Spleen (tissue), 11 donors: Measurements from ENCODE around the gene ASF1A. TPM values are rescaled to one million over a fixed set of nuclear protein-coding genes. Genes with fewer than 3 reads are reported as not detected.

Experiments used
- DNase-seq: peaks from one replicate; pipeline ENCODE4 v3.0.0-alpha.2; 2020
- H3K27ac ChIP-seq, 8 donors: fragments of 200-600 bp; sonication (generic) in 7 of 8; 1 replicate in 4 of 8; 2 replicates in 4 of 8; pipeline versions ENCODE4 v1.5.0 to v1.8.0; 2016 to 2021; ENCODE audit warnings: inconsistent platforms in 4 of 8, mild to moderate bottlenecking in 4 of 8, moderate library complexity in 1 of 8
- H3K27me3 ChIP-seq, 7 donors: fragments of 200-600 bp; sonication (generic) in 6 of 7; replicated peaks in 1 of 7; 1 replicate in 4 of 7; 2 replicates in 3 of 7; pipeline versions ENCODE4 v1.5.0 to v1.8.0; 2016 to 2021; ENCODE audit warnings: inconsistent platforms in 3 of 7, mild to moderate bottlenecking in 1 of 7
- H3K36me3 ChIP-seq, 6 donors: fragments of 200-600 bp; sonication (generic) in 5 of 6; 1 replicate in 4 of 6; 2 replicates in 2 of 6; pipeline versions ENCODE4 v1.5.0 to v1.8.0; 2016 to 2021; ENCODE audit warnings: inconsistent platforms in 2 of 6
- H3K4me1 ChIP-seq, 6 donors: fragments of 200-600 bp; sonication (generic) in 5 of 6; 1 replicate in 3 of 6; 2 replicates in 3 of 6; pipeline versions ENCODE4 v1.5.0 to v1.8.0; 2016 to 2021; ENCODE audit warnings: inconsistent platforms in 3 of 6
- H3K4me3 ChIP-seq, 8 donors: fragments of 200-600 bp; sonication (generic) in 7 of 8; 1 replicate in 4 of 8; 2 replicates in 4 of 8; pipeline versions ENCODE4 v1.5.0 to v1.8.0; 2016 to 2021; ENCODE audit warnings: inconsistent platforms in 4 of 8, mild to moderate bottlenecking in 4 of 8, moderate library complexity in 2 of 8
- H3K9me3 ChIP-seq, 8 donors: fragments of 200-600 bp; sonication (generic) in 7 of 8; 1 replicate in 4 of 8; 2 replicates in 4 of 8; pipeline versions ENCODE4 v1.5.0 to v1.8.0; 2016 to 2021; ENCODE audit warnings: inconsistent platforms in 4 of 8
- CTCF ChIP-seq, 11 experiments: fragments of 200-600 bp in 7 of 11; fragments of 450-650 bp in 4 of 11; sonication (generic) in 4 of 11; IDR thresholded peaks in 8 of 11; conservative IDR thresholded peaks in 3 of 11; 1 replicate in 7 of 11; 2 replicates in 4 of 11; pipeline versions ENCODE4 v1.4.0 to v1.8.0; 2016 to 2021; ENCODE audit warnings: antibody characterized with exemption in 11 of 11, inconsistent platforms in 4 of 11, mild to moderate bottlenecking in 1 of 11
- POLR2A ChIP-seq, 3 donors: fragments of 450-650 bp; IDR thresholded peaks; one replicate each; pipeline ENCODE4 v1.5.1; 2017; ENCODE audit warnings: antibody characterized with exemption in 3 of 3, mild to moderate bottlenecking in 1 of 3
- POLR2AphosphoS5 ChIP-seq, 3 donors: sonication (generic); formaldehyde crosslinking; IDR thresholded peaks; one replicate each; pipeline ENCODE4 v1.5.1; 2017; ENCODE audit warnings: antibody characterized with exemption in 3 of 3
- WGBS, 5 donors: extraction: QIAGEN DNeasy Blood & Tissue Kit in 3 of 5; methylation state at CpG; one replicate each; pipeline versions ENCODE4 v1.1.5 to v1.1.7; 2013 to 2018; 5-methylcytosine and 5-hydroxymethylcytosine counted together
- intact Hi-C: fragments of 100-400 bp; cut with DNase I; formaldehyde crosslinking; loops from one replicate; pipeline ENCODE4 v1.15.0; 2023; ENCODE audit warnings: low total_unique reads
- polyA plus RNA-seq, 3 donors: library from polyadenylated mRNA; stranded (reverse); fragments of 200-250 nt; gene quantifications; one replicate each; pipeline ENCODE4 v1.2.1, GENCODE V29; 2013
- total RNA-seq, 7 donors: library from RNA; depleted of rRNA in 3 of 7; stranded (reverse); fragments of >200 nt in 3 of 7; fragmentation: NEBNext Ultra II Directional in 4 of 7; extraction: Animal tissue kit (Norgen Biotek cat#: 25700) in 4 of 7; gene quantifications; one replicate each; pipeline versions ENCODE4 v1.1.0 to v1.2.1, GENCODE V29; 2016 to 2021
- donor health status: healthy with polysubstance abuse.
- donor health status: DM: no; HTN: no; CAD: no; lungs with moderate emphysema.
- donor health status: DM: no; HTN: no; CAD: no.
- donor health status: Bipolar disorder and iron deficiency.
- donor health status: healthy.
- donor health status: DM: no; HTN: no; CAD: no.
- donor health status: DM: yes; HTN: yes; CAD: no.

Gene ASF1A
- total and polyA plus RNA-seq, 10 donors, result 16.3 to 27.2 (median 17.2) TPM

- TF ChIP-seq CTCF (IDR thresholded peaks at IDR 0.05 in 8 of 11, conservative IDR thresholded peaks at IDR 0.05 in 3 of 11) (no peak), POLR2AphosphoS5 (IDR thresholded peaks at IDR 0.05) (no peak), POLR2A (IDR thresholded peaks at IDR 0.05) (no peak)
- intact Hi-C loops, result no loop called here
- no peak for DNase-seq
- peaks cover 0 to 3% (median 0%) of the 10 kb centered on the region in 6 donors for H3K36me3 ChIP-seq
- no peaks in the 10 kb centered on the region for H3K27me3 ChIP-seq
- 88 to 92% (median 89%) methylated on average over 2 of the region's 2 CpGs for WGBS, 5 donors
- H3K9me3 ChIP-seq, result peaks cover 0 to 13% (median 3%) of the 10 kb centered on the region in 8 donors
- H3K27ac ChIP-seq, result no peak overlapping the region
- H3K4me1 ChIP-seq, result peaks cover 0 to 14% (median 0%) of the 10 kb centered on the region in 6 donors
- H3K4me3 ChIP-seq, result no peak overlapping the region
These were observed 21.2 kb upstream of the ASF1A start for GRCh38 chr6:118872726-118873125.

GRCh38 chr6:118873239-118873638 is 20.7 kb upstream of the ASF1A start:
- H3K4me3 ChIP-seq, result no peak overlapping the region
- H3K9me3 ChIP-seq, result peaks cover 0 to 13% (median 3%) of the 10 kb centered on the region in 8 donors
- intact Hi-C loops, result no loop called here
- 84 to 93% (median 90%) methylated on average over 2 of the region's 2 CpGs for WGBS, 5 donors
- H3K27me3 ChIP-seq, result no peaks in the 10 kb centered on the region
- DNase-seq, result no peak
- H3K4me1 ChIP-seq, result peaks cover 0 to 14% (median 0%) of the 10 kb centered on the region in 6 donors
- peaks cover 0 to 3% (median 0%) of the 10 kb centered on the region in 6 donors for H3K36me3 ChIP-seq
- no peak for TF ChIP-seq POLR2AphosphoS5 (IDR thresholded peaks at IDR 0.05)
- TF ChIP-seq POLR2A (IDR thresholded peaks at IDR 0.05), result no peak
- TF ChIP-seq CTCF (IDR thresholded peaks at IDR 0.05 in 8 of 11, conservative IDR thresholded peaks at IDR 0.05 in 3 of 11), result no peak
- no peak overlapping the region for H3K27ac ChIP-seq

- Histone ChIP-seq H3K36me3 (peaks cover 0 to 3% (median 0%) of the 10 kb centered on the region in 6 donors), H3K9me3 (no peaks in the 10 kb centered on the region), H3K4me1 (peaks cover 0 to 21% (median 7%) of the 10 kb centered on the region in 6 donors), H3K27ac (no peak overlapping the region), H3K4me3 (no peak overlapping the region), H3K27me3 (no peaks in the 10 kb centered on the region)
- no peak for DNase-seq
- intact Hi-C loops, result no loop called here
- WGBS, 5 donors, result 95 to 100% (median 96%) methylated on average over 2 of the region's 2 CpGs
- TF ChIP-seq CTCF (IDR thresholded peaks at IDR 0.05 in 8 of 11, conservative IDR thresholded peaks at IDR 0.05 in 3 of 11), result no peak
- TF ChIP-seq POLR2A (IDR thresholded peaks at IDR 0.05), result no peak
- no peak for TF ChIP-seq POLR2AphosphoS5 (IDR thresholded peaks at IDR 0.05)
These were observed 18.3 kb upstream of the ASF1A start for GRCh38 chr6:118875672-118876071.

GRCh38 chr6:118876198-118876597 is 17.8 kb upstream of the ASF1A start:
- 91 to 97% (median 95%) methylated on average over 1 of the region's 1 CpG for WGBS, 5 donors
- Histone ChIP-seq H3K4me1 (peaks cover 0 to 24% (median 12%) of the 10 kb centered on the region in 6 donors), H3K27ac (no peak overlapping the region), H3K9me3 (no peaks in the 10 kb centered on the region), H3K36me3 (peaks cover 0 to 3% (median 0%) of the 10 kb centered on the region in 6 donors), H3K27me3 (no peaks in the 10 kb centered on the region), H3K4me3 (no peak overlapping the region)
- no peak for DNase-seq
- intact Hi-C loops, result no loop called here
- TF ChIP-seq CTCF (IDR thresholded peaks at IDR 0.05 in 8 of 11, conservative IDR thresholded peaks at IDR 0.05 in 3 of 11) (no peak), POLR2A (IDR thresholded peaks at IDR 0.05) (no peak), POLR2AphosphoS5 (IDR thresholded peaks at IDR 0.05) (no peak)
